Tongue (tissue), 2 donors: Measurements from ENCODE around the gene TLN1. TPM values are rescaled to one million over a fixed set of nuclear protein-coding genes. Genes with fewer than 3 reads are reported as not detected.

ENCODE experiments used
- DNase-seq: peaks from one replicate; pipeline ENCODE4 v3.0.0-alpha.2; 2015
- total RNA-seq: library from RNA; depleted of rRNA; stranded (reverse); fragments of >200 nt; gene quantifications from one replicate; pipeline ENCODE4 v1.2.3, GENCODE V29; 2014

Gene TLN1
- total RNA-seq, 1 donor from 2014 or later, result 210 TPM

- peak; percentile 91 for DNase-seq
Measured at GRCh38 chr9:35664531-35665470, 67.2 kb downstream of the TLN1 start, which contains the start of gene ARHGEF39. Gene ARHGEF39, minus strand, starts transcription at chr9:35665195. Its CDS starts 26 bp downstream, at chr9:35665169.

- no peak for DNase-seq
Measured at GRCh38 chr9:35662437-35662836, 69.6 kb downstream of the TLN1 start.

GRCh38 chr9:35661756-35662350, 70.1 kb downstream of the TLN1 start:
- no peak for DNase-seq

DNA sequence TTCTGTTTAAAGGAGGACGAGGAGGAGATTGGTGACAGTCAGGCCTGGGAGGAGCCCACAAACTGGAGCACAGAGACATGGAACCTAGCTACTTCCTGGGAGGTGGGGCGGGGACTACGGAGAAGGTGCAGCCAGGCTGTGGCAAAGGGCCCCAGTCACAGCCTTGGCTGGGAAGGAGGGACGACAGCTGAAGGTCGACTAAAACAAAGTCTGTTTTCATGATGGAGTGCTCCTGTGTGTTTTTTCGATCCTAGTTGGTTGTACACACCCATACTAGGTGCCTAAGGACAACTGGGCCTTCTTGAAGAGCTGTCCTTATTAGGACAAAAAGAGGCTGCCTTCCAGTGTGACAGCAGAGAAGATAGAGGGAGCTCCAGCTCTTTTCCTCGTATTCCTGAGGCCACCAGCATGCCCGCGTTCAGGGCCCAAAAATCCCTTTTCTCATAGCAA, 71.0 kb downstream of the TLN1 start:
- peak; percentile 57 for DNase-seq

- peak; percentile 22 for DNase-seq
Measured at GRCh38 chr9:35659340-35659739, 72.7 kb downstream of the TLN1 start.

- peak; percentile 51 for DNase-seq
Measured at GRCh38 chr9:35658968-35659220, 73.1 kb downstream of the TLN1 start.

GRCh38 chr9:35658137-35658967, 73.6 kb downstream of the TLN1 start, which contains the start of gene CCDC107:
Gene CCDC107, plus strand, starts transcription at chr9:35658292. Its CDS starts 88 bp downstream, at chr9:35658380.
- DNase-seq, result peak; percentile 96

- peak; percentile 99 for DNase-seq
Measured at GRCh38 chr9:35657546-35658136, 74.4 kb downstream of the TLN1 start, which contains the start of gene RMRP. Gene RMRP, minus strand, starts transcription at chr9:35658019.

DNA sequence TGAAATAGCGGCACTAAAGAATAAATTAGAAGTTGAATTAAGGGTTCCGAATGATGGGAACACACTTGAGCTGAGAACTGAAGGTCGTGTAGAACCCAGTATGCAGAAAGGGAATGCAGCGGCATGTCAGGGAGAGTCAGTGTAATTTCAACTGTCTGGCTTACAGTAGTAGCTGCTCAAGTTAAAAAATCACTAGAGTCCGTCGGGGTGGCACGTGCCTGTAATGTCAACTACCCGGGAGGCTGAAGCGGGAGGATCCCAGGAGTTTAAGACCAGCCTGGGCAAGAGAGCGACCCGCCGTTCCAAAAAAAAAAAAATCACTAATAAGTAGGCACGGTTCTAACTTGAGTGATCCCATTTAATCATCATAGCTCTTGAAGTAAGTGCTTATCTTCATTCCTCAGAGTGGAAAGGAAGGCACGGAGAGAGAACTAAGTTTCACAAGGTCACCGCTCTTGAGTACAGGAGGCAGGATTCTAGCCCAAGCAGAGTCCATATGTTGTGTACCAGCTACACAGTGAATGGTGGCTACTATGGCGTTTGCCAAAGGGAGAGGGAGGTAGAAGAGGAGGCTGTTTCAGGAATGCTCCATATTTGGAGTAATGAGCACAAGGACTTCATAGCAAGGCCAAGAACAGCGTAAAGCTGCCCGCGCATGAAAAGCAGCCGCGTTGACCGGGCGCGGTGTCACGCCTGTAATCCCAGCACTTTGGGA, 75.0 kb downstream of the TLN1 start:
- DNase-seq, result no peak

GRCh38 chr9:35656348-35656747, 75.6 kb downstream of the TLN1 start:
- DNase-seq, result no peak

GRCh38 chr9:35653611-35654010, 78.4 kb downstream of the TLN1 start:
- DNase-seq, result no peak

DNA sequence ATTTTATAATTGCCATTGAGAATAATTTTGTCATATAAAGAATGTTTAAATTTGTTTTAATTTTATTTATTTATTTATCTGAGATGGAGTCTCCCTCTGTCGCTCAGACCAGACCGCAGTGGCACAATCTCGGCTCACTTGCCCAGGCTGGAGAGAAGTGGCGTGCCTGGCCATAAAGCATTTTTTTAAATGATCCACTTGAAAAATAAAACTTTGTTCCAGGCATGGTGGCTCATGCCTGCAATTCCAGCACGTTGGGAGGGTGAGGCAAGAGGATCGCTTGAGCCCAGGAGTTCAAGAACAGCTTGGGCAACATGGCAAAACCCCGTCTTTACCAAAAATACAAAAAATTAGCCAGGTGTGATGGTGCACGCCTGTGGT, 79.2 kb downstream of the TLN1 start:
- no peak for DNase-seq

GRCh38 chr9:35651956-35652828, 79.8 kb downstream of the TLN1 start:
- no peak for DNase-seq

GRCh38 chr9:35650341-35651158, 81.4 kb downstream of the TLN1 start, which contains the start of gene SIT1:
Gene SIT1, minus strand, starts transcription at chr9:35650931. Its CDS starts 78 bp downstream, at chr9:35650853.
- DNase-seq, result no peak

- no peak for DNase-seq
Measured at GRCh38 chr9:35649431-35650340, 82.3 kb downstream of the TLN1 start.
